Pulmonary artery endothelial cell (primary cell): Measurements from ENCODE around the gene CTAG2. TPM values are rescaled to one million over a fixed set of nuclear protein-coding genes. Genes with fewer than 3 reads are reported as not detected.

ENCODE experiments used
- total RNA-seq: library from RNA; depleted of rRNA; stranded (reverse); fragments of >200 nt; gene quantifications from 2 replicates; pipeline ENCODE4 v1.2.3, GENCODE V29; 2014

The CTAG2 gene
- total RNA-seq, 1 donor from 2014 or later, result not detected

Other genes with a start within 250 kb of the CTAG2 start
- 107 and 134 TPM in 2 replicates for gene DNASE1L1, start 244.3 kb downstream of the CTAG2 start, total RNA-seq
- gene TAFAZZIN, start 242.0 kb downstream of the CTAG2 start, total RNA-seq, result 17.7 and 18.6 TPM in 2 replicates
- gene ATP6AP1, start 224.9 kb downstream of the CTAG2 start, total RNA-seq, result 66.5 and 104 TPM in 2 replicates
- 48.3 and 56.0 TPM in 2 replicates for gene GDI1, start 216.4 kb downstream of the CTAG2 start, total RNA-seq
- gene FAM50A, start 209.4 kb downstream of the CTAG2 start, total RNA-seq, result 82.1 and 86.7 TPM in 2 replicates
- 6.9 and 10.9 TPM in 2 replicates for gene PLXNA3, start 195.3 kb downstream of the CTAG2 start, total RNA-seq
- gene LAGE3, start 174.3 kb downstream of the CTAG2 start, total RNA-seq, result 12.5 and 13.0 TPM in 2 replicates
- gene UBL4A, start 167.0 kb downstream of the CTAG2 start, total RNA-seq, result 47.5 and 56.1 TPM in 2 replicates
- gene SLC10A3, start 162.9 kb downstream of the CTAG2 start, total RNA-seq, result 12.5 and 14.3 TPM in 2 replicates
- gene FAM3A, start 137.3 kb downstream of the CTAG2 start, total RNA-seq, result 21.4 and 23.2 TPM in 2 replicates
- 67.9 and 73.6 TPM in 2 replicates for gene G6PD, start 106.7 kb downstream of the CTAG2 start, total RNA-seq
- gene IKBKG, start 106.0 kb downstream of the CTAG2 start, total RNA-seq, result 19.0 and 19.2 TPM in 2 replicates
- gene CTAG1A, start 68.4 kb downstream of the CTAG2 start, total RNA-seq, result not detected in 2 replicates
- gene CTAG1B, start 34.3 kb downstream of the CTAG2 start, total RNA-seq, result not detected in 2 replicates
- gene GAB3, start 97.5 kb upstream of the CTAG2 start, total RNA-seq, result 3.8 and 6.0 TPM in 2 replicates
- gene DKC1, start 109.3 kb upstream of the CTAG2 start, total RNA-seq, result 61.5 and 72.6 TPM in 2 replicates
- gene MPP1, start 151.9 kb upstream of the CTAG2 start, total RNA-seq, result 17.9 and 31.2 TPM in 2 replicates
- gene SMIM9, start 181.1 kb upstream of the CTAG2 start, total RNA-seq, result not detected in 2 replicates
- 2.0 and 2.8 TPM in 2 replicates for gene F8A1, start 232.8 kb upstream of the CTAG2 start, total RNA-seq